Dermis microvascular lymphatic vessel endothelial cell (primary cell): ENCODE data around the gene WFIKKN2. TPM values are rescaled to one million over a fixed set of nuclear protein-coding genes. Genes with fewer than 3 reads are reported as not detected.
"Not testable (repeated sequence)": the region's sequence is repeated elsewhere in the genome, so short reads cannot be mapped to it uniquely, and the experiment has no call there.

ENCODE experiments used
- DNase-seq, 2 donors: peaks; one replicate each; pipeline versions ENCODE4 v3.0.0 to v3.0.0-alpha.2; 2010; ENCODE audit warnings: low read depth in 2 of 2
- total RNA-seq: library from RNA; depleted of rRNA; stranded (reverse); fragments of >200 nt; gene quantifications from 2 replicates; pipeline ENCODE4 v1.2.1, GENCODE V29; 2014

Gene WFIKKN2
- total RNA-seq, 1 donor from 2014 or later = not detected

DNA sequence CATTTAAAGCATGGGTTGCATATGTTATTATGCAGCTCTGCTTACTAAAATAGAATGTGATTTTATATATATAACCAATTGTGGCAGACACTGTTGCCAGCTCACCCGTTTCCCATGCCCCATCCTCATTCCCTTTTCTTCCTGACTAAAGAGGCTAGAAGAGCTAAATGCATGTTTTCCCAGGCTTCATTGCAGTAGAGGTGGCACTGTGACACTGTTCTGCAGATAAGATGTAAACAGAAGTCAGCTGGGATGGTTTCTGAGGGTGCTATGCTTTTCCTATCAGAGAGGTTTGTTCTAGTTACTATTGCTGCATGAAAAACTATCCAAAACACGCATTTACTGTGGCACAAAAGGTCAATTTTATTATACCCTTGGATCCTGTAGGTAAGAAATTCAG is 36.5 kb downstream of the WFIKKN2 start:
- DNase-seq = no peak

DNA sequence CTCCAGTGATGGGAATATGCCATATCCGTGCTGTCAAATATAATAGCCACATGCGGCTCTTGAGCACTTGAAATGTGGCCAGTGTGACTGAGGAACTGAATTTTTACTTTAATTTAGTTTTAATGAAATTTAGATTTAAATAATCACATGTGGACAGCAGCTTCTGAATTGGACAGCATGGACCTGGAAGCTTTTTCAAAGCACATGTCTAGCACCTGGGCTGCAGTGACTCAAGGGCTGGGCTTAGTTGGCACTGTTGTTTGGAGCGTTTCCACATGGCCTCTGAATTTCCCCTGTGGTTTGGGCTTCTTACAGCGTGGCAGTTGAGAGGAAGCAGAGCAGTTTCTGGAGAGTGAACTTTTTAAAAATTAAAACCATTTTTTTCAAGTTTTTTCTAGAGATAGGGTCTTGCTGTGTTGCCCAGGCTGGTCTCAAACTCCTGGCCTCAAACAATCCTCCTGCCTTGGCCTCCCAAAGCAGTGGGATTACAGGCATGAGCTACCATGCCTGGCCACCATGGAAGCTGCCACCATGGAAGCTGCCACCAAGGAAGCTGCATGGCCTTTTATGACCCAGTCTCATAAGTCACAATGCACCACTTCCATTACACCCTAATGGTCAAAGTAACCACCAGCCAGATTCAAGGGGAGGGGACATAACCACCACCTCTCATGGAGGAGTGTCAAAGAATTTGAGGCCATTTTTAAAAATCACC is 37.5 kb downstream of the WFIKKN2 start:
- DNase-seq = no peak

DNA sequence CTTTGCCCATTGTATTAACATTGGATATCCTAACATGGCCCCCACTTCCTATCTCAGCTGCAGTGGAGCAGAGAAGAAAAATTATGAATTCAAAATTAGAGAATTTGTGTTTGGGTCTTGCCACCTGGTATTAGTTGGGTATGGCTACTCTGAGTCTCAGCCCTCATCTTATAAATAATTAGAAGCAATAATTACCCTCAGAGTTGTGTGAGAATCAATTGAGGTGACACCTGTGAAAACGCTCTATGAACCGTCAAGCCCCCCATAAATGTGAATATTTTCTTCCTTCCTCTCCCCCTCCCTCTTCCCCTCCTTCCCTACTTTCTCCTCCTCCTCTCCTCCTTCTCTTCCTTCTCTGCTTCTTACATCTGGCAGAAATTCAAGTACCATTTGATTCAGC is 39.7 kb downstream of the WFIKKN2 start:
- DNase-seq = no peak

DNA sequence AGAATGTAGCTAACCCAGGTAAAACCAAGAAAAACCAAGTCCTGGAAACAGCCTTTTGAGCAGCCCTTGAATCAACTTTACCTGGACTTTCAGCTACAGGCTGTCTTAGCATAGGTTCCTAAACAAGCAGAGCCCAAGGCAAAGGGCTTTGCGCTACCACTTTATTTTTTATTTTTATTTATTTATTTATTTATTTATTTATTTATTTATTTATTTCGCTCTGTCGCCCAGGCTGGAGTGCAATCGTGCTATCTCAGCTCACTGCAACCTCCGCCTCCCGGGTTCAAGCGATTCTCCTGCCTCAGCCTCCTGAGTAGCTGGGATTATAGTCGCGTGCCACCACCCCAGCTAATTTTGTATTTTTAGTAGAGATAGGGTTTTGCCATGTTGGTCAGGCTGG is 41.7 kb downstream of the WFIKKN2 start:
- not testable (repeated sequence) for DNase-seq

DNA sequence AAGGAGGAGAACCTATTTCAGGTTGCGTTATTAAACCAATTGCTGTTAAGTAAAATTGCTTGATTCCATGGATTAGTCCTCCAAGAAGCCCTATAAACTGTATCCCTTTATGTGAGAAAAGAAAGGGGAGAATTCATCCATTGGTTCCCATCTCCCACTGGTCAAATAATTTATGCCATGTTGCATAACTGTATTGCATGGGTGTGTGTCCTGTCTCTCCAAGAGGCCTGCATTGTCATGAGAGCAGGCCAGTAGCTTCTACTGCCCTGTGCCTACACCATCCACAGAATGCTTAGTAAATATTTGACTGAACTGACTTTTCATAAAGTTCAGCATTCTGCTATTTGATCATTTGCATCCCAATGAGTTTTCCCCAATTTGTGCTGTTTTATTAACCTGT is 42.5 kb downstream of the WFIKKN2 start:
- DNase-seq = no peak

DNA sequence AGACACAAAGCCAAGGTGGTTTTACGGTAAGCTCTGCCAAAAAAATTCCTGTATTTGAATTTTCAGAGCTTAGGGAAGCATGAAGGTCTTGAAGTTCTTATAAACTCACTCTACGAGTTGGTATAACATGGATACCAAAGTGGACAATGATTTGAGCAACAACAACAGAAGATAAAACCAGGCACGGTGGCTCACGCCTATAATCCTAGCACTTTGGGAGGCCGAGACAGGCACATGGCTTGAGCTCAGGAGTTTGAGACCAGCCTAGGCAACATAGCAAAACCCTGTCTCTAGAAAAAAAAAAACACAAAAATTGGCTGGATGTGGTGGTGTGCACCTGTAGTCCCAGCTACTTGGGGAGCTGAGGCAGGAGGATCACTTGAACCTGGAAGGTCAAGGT is 43.7 kb downstream of the WFIKKN2 start:
- DNase-seq = no peak

DNA sequence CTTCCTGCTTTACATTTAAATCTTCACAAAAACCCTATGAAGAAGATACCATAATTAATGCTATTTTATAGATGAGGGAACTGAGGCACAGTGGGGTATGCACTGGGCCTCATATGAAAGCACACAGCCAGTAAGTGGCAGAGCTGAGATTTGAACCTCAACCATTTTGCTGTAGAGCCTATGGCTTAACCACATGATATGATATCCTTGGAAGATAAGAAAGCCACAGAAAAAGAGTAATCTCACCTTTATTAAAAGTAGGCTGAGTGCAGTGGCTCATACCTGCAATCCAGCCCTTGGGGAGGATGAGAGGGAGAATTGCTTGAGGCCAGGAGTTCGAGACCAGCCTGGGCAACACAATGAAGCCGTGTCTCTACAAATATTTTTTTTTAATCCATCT is 45.8 kb downstream of the WFIKKN2 start:
- no peak for DNase-seq

DNA sequence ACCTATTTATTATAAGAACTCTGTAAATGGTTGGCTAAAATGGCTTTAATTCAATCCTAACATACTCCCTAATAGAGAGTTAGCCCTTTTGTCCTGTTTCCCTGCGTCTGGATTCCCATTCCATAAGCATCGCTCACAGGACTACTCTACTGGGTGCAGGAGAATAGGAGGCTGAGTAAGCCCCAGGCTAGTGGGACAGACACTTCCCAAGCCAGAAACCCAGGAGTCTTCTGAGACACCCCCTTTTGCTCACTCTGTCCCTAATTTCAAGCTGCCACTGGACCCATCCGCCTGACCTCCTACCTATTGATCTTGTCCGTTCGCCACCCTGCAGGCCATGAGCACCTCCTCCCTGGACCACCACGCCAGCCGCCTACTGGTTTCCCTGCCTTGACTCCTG is 47.5 kb downstream of the WFIKKN2 start:
- DNase-seq = no peak

DNA sequence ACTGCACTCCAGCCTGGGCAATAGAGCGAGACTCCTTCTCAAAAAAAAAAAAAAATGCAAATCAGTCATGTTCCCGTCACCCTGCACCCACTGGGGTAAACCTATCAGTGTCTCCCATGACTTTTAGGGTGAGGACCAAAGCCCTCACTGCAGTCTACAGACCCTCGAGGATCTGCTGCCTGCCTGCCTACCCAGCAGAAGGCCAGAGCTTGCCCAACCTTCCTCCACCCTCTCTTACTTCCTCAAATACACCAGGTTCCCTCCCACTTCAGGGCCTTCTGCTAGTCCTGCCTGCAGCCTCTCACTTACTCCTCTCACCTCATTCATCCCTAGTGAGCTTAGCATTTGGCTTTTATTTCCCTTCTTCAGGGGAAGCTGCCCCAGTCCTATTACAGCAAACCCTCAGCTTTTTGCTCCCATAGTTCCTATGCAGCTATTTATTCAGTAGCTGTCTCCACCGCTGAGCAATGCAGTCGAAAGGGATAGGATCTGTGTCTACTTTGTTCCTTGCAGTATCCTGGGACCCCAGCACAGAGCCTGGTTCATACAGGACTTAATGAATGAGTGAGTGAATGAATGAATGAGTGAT is 48.6 kb downstream of the WFIKKN2 start:
- DNase-seq = no peak

DNA sequence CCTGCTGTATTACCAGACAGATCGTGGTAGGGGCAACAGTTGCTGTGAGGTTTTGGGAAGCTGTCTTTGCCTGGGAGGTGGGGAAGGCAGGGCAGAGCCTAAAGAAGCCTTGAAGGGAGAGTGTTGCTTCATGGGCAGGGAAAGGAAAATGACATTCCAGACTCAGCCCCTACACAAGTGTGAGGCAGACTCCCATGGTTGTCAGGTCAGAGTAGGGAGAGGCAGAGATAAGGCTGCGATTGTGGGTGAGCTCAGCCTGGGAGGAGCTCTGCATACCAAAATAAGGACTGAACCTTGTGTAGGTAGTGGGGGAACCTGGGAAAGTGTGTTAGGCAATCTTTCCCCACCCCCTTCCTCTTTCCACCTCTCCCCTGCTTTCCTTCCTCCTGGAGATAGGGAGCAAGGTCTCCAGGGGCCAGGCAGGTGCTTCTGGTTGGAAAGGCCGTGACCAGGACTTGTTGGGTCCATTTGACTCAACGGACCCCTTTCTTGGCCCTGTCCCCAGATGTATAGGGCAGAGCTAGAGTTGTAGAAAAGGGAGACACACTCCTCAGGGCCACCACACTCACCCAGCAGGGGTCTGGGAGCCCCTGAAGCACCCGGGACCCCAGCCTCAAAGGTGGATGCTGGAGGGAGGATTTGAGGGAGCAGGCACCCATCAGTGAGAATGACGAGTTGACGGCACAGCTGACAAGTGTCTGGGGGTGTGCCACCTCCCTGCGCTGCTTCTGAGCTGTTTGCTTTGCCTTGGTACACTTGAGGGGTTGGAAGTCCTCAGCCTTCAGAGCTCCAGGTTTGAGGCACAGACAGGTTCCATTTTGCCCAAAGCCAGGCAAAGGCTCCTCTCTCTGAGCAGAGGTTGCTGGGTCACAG is 49.3 kb downstream of the WFIKKN2 start:
- no peak for DNase-seq

DNA sequence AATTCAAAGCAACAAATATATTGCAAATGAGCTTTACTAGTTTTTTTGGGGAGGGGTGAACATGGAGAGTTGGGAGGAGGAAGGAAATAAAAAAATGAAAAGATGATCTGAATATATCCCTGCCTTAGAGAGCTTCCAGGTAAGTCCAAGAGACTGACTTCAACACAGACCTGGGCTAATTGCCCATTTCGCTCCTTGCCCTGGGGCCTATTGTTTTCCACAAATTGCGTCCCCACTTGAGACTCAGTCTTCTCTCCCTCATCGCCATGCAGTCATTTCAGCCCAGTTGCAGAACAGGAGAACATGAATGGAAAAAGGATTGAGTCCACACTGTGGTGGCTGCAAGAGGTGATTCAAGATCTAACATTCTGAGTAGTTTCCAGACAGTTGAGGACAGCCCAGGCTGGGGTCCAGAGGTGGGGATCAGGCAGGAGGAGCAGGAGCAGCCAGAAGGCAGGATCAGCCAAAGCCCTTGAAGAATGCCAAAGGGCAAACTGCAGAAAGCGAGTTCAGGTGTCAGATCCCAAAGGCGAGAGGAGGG is 52.4 kb downstream of the WFIKKN2 start:
- no peak for DNase-seq

DNA sequence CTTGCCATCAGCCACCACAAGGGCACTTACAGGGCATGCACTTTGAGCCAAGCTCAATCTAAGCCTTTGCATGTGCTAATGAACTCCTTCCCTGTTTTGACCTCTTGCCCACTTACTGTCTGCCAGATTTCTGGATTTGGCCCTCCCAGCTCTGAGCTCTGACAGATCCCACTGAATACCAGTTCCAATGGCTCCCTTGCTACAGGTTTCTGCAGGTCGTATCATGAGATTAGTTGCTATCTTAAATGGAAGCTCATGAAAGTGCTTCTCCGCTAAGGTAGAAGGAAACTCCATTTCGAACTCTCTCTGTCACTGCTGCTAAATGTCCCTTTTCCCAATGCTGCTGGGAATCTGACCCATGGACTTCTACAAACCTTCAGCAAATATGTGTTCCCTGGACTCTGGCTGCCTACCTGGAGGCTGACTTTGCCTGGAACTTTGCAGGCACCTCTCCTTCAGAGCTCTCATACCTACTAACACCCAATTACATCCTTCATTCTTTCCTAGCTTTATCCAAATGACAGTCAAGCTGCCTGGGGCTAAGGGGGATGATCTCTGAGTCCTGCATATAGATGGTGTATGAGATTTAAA is 54.2 kb downstream of the WFIKKN2 start:
- DNase-seq = no peak

DNA sequence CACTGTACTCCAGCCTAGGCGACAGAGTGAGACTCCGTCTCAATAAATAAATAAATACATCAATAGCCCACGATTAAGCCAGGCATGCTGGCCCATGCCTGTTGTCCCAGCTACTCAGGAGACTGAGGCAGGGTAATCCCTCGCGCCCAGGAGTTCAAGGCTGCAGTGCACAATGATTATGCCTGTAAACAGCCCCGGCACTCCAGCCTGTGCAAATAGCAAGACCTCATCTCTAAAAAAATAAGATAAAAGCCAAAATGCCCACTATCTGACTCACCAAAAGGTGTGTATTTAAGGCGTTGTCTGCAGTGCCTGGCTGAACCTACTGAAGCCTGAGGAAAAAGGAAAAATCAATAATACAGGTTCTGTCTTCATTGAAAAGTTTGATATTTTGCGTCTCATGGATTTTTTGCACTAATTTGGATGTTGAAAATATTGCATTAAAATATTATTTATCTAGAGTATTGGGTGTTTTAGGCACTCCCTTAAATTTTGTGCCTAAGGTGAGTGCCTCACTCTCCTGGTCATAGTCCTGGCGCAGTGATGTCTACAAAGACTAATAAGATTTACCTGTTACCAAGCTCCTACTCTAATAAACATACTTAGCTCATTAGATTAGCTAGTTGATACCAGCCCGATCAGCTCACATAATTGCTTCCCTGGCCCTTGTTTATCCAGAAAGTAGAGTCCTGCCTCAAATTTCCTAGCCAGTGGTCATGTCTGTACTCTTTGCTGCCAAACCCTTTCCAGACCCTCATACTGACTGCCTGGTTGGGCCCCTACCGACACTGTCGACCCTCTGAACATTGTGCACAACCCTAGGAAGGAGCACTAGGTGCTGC is 55.5 kb downstream of the WFIKKN2 start:
- DNase-seq = no peak

DNA sequence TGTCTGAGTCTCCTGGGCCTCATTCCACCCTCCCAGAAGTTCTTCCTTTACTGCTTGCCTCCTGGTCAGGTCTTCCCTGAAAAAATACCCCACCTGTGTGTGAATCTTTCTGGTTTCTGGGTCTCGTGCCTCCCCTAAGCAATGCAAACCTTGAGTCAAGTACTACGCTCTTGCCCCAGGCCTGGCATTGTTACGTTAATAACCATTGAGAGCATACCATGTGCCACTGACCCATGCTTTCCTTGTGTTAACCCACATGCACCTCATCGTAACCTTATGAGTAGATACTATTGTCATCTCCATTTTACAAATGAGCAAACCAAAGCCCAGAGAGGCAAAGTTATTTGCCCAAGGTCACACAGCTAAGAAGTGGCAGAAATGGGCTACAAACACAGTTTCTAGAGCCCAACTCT is 56.2 kb downstream of the WFIKKN2 start:
- DNase-seq = no peak

Other genes with a start within 250 kb of the WFIKKN2 start
- gene ABCC3, start 200.7 kb upstream of the WFIKKN2 start, total RNA-seq = 0.13 and 0.90 TPM in 2 replicates
- 26.7 and 27.0 TPM in 2 replicates for gene ANKRD40, start 127.7 kb upstream of the WFIKKN2 start, total RNA-seq
- gene LUC7L3, start 116.0 kb upstream of the WFIKKN2 start, total RNA-seq = 13.9 and 14.2 TPM in 2 replicates
- not detected in 2 replicates for gene ANKRD40CL, start 68.1 kb upstream of the WFIKKN2 start, total RNA-seq
- 2.8 and 3.0 TPM in 2 replicates for gene TOB1, start 30.8 kb downstream of the WFIKKN2 start, total RNA-seq